A673 (cell line): Measurements from ENCODE around the gene STX17. TPM values are rescaled to one million over a fixed set of nuclear protein-coding genes. Genes with fewer than 3 reads are reported as not detected.

Experiments
- BruUV-seq: library from RNA; stranded (reverse); fragments of 400-500 nt; replicated peaks from 2 replicates; lab custom pipeline; 2021; lab: Mats Ljungman, UMichigan
- CTCF ChIA-PET: fragments of 300-600 bp; sonication (Branson Sonifier 250); formaldehyde crosslinking; loops from one replicate; lab custom pipeline; 2022; ENCODE audit warnings: antibody characterized with exemption; lab: Charles Lee
- POLR2A ChIA-PET: fragments of 300-600 bp; sonication (Branson Sonifier 250); formaldehyde crosslinking; loops from one replicate; lab custom pipeline; 2022; ENCODE audit warnings: antibody characterized with exemption; ENCODE audit not compliant: low non-redundant PET; lab: Charles Lee
- DNase-seq: peaks from one replicate; pipeline ENCODE4 v3.0.0-alpha.2; 2015; ENCODE audit warnings: low spot score
- H3K27ac ChIP-seq: fragments of 200-600 bp; sonication (generic); 2 replicates; pipeline ENCODE4 v1.5.1; 2016; ENCODE audit warnings: mixed run types, low read depth, mild to moderate bottlenecking, mixed read lengths, antibody characterized with exemption, low read length; ENCODE audit not compliant: poor library complexity, severe bottlenecking
- H3K27me3 ChIP-seq: fragments of 200-600 bp; sonication (generic); replicated peaks from 2 replicates; pipeline ENCODE4 v1.6.1; 2017; ENCODE audit warnings: mixed run types, low read depth, mild to moderate bottlenecking, mixed read lengths, antibody characterized with exemption, low read length; ENCODE audit not compliant: insufficient read depth, poor library complexity
- H3K36me3 ChIP-seq: fragments of 200-600 bp; sonication (generic); 2 replicates; pipeline ENCODE4 v1.6.1; 2016; ENCODE audit warnings: mixed run types, mild to moderate bottlenecking, mixed read lengths, antibody characterized with exemption, low read length; ENCODE audit not compliant: insufficient read depth, poor library complexity, severe bottlenecking
- H3K4me1 ChIP-seq: fragments of 200-600 bp; sonication (generic); 2 replicates; pipeline ENCODE4 v1.6.1; 2017; ENCODE audit warnings: mixed run types, mild to moderate bottlenecking, mixed read lengths, antibody characterized with exemption, low read length; ENCODE audit not compliant: insufficient read depth, poor library complexity, severe bottlenecking
- H3K4me3 ChIP-seq: fragments of 200-600 bp; sonication (generic); 2 replicates; pipeline ENCODE4 v1.5.1; 2016; ENCODE audit warnings: low read depth, mixed run types, mild to moderate bottlenecking, mixed read lengths, low read length; ENCODE audit not compliant: poor library complexity, severe bottlenecking
- H3K9me3 ChIP-seq: fragments of 200-600 bp; sonication (generic); 2 replicates; pipeline ENCODE4 v1.6.1; 2016; ENCODE audit warnings: mixed run types, low read depth, mild to moderate bottlenecking, mixed read lengths, antibody characterized with exemption, low read length; ENCODE audit not compliant: poor library complexity, severe bottlenecking
- CTCF ChIP-seq: fragments of 300-800, 200-600 bp; sonication (generic); conservative IDR thresholded peaks from 2 replicates; pipeline ENCODE4 v1.5.1; 2017; ENCODE audit warnings: low read depth, mild to moderate bottlenecking, antibody characterized with exemption, low read length, moderate library complexity, mixed read lengths
- EZH2 ChIP-seq: fragments of 200-600 bp; sonication (generic); IDR thresholded peaks from 2 replicates; pipeline ENCODE4 v1.6.1; 2017; ENCODE audit warnings: borderline replicate concordance, low read depth, mild to moderate bottlenecking, mixed read lengths, antibody characterized with exemption, low read length; ENCODE audit not compliant: poor library complexity, severe bottlenecking
- intact Hi-C: fragments of 100-400 bp; cut with micrococcal nuclease; formaldehyde crosslinking; loops from one replicate; pipeline ENCODE4 v1.10.0; 2022; ENCODE audit not compliant: unreplicated experiment
- total RNA-seq: library from RNA; stranded (reverse); gene quantifications from 2 replicates; pipeline ENCODE4 v1.2.3, GENCODE V29; 2021

Gene STX17
- total RNA-seq, 1 experiment from 2014 or later = 20.9 TPM

GRCh38 chr9:99977033-99977792 is 70.8 kb downstream of the STX17 start:
- H3K27ac ChIP-seq = no peak overlapping the region
- BruUV-seq = no TSS peak
- no peak overlapping the region for H3K4me3 ChIP-seq
- no peaks in the 10 kb centered on the region for H3K36me3 ChIP-seq
- no peak for TF ChIP-seq CTCF
- TF ChIP-seq EZH2 = no peak
- ChIA-PET POLR2A (no interaction called here), CTCF (no interaction called here)
- intact Hi-C loops = no loop called here
- no peaks in the 10 kb centered on the region for H3K27me3 ChIP-seq
- H3K9me3 ChIP-seq = no peaks in the 10 kb centered on the region
- no peaks in the 10 kb centered on the region for H3K4me1 ChIP-seq
- DNase-seq = no peak

DNA sequence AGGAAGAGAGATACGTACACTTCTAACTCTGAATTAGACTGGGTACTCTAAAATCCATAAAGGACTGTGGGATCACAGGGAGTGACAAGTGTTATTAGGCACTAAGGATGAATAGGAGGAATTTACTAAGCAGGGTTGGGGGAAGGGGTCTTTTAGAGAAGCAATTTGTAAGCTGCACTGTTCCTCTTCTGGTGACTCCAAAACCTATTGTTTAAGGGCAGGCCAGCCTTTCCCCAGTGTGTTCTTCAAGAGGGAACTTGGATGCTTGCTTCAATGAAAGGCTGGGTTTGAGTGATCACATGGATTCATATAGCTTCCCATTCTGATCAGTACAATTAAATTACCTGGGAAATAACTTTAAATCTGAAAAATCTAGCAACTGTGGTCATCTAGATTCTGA is 71.8 kb downstream of the STX17 start:
- Histone ChIP-seq H3K27me3 (no peaks in the 10 kb centered on the region), H3K4me3 (no peak overlapping the region), H3K4me1 (no peaks in the 10 kb centered on the region), H3K36me3 (no peaks in the 10 kb centered on the region), H3K9me3 (no peaks in the 10 kb centered on the region), H3K27ac (no peak overlapping the region)
- intact Hi-C loops = no loop called here
- ChIA-PET CTCF (no interaction called here), POLR2A (no interaction called here)
- no peak for DNase-seq
- no TSS peak for BruUV-seq
- TF ChIP-seq CTCF = no peak
- TF ChIP-seq EZH2 = no peak

DNA sequence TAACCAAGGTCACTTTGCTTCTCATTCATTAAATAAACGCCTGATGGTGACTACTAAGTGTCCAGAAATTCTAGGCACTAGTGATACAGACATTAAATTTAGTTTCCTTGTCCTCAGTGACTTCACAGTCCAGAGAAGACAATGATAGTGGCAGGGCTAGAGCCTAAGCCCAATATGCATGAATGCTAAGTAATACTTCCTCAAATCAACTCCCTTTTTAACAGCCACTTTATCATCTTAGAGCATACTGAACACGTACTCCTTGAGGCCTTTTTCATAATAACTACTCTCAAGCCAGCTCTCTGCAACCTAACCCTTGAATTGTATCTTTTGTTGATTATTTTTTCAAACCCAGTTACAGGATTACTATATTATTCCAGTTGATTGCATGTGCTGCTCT is 74.1 kb downstream of the STX17 start:
- Histone ChIP-seq H3K27me3 (no peaks in the 10 kb centered on the region), H3K27ac (no peak overlapping the region), H3K4me1 (no peaks in the 10 kb centered on the region), H3K36me3 (no peaks in the 10 kb centered on the region), H3K9me3 (no peaks in the 10 kb centered on the region), H3K4me3 (no peak overlapping the region)
- BruUV-seq = no TSS peak
- CTCF ChIA-PET = no interaction called here
- no peak for DNase-seq
- POLR2A ChIA-PET = no interaction called here
- TF ChIP-seq CTCF (no peak), EZH2 (no peak)
- intact Hi-C loops = no loop called here
